ENCODE measurements around the gene CCDC61.

Gene CCDC61

DNA sequence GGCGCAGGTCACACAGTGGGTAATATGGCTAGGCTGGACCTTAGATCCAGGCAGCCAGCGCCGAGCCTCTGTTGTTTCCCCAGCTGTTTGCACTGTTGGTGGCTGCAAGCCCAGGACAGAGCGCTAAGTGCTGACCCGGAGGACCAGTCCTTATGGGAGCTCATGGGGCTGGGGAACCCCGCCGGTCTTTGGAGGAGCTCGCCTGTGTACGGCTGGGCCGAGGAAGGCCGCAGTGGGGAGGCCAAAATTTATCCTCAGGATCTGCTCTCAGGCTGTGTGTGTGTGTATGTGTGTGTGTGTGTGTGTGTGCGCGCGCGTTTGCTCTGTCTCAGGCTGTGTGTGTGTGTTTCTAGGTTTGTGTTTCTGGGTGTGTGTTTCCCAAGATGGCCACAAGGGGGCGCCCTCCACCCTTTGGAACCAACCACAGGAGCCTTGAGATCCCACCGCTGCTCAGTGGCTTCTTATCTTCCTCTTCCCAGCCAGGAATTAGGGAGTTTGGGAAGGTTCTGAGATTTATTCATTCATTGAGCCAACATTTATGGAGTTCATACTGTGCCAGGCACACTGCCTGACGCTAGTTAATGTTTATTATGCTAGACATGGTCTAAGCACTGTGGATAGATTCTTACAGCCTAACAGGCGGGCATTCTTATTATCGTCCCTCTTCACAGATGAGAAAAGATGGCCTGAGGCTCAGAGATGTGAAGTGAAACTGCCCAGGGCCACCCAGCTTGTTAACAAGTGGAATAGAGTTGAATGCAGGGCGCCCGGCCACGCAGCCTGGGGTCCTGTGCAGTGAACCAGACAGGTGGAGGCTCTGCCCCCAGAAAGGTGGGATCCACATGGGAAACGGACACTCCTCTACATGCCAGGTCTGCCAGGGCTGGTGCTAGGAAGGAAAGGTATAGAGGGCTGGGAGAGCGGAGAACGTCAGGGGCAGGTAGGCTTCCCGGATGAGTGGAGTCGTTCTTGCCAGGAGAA is 14.6 kb downstream of the CCDC61 start:
- Histone ChIP-seq H3K9ac (ENCODE audit: low read length) (no peak overlapping the region), H3K27me3 (ENCODE audit: insufficient read depth, low read length) (no peaks in the 10 kb centered on the region), H2AFZ (ENCODE audit: low read length) (no peak overlapping the region), H3K4me1 (ENCODE audit: insufficient read depth, low read length, severe bottlenecking) (peaks cover 10% of the 10 kb centered on the region), H3K4me3 (ENCODE audit: low read depth, low read length, poor library complexity, severe bottlenecking) (no peak overlapping the region), H3K36me3 (ENCODE audit: insufficient read depth, low read length) (peaks cover 4% of the 10 kb centered on the region; the same call in 1 of the 2 replicates), H3K79me2 (ENCODE audit: insufficient read depth, low read length) (no peaks in the 10 kb centered on the region), H3K9me3 (ENCODE audit: low read length) (no peaks in the 10 kb centered on the region), H4K20me1 (ENCODE audit: insufficient read depth, low read length) (no peaks in the 10 kb centered on the region), H3K27ac (ENCODE audit: low read depth, low read length, poor library complexity, severe bottlenecking) (no peak overlapping the region), H3K9me2 (ENCODE audit: low read depth, low read length) (no peaks in the 10 kb centered on the region), H3K4me2 (ENCODE audit: low read length) (no peak overlapping the region), H3F3A (ENCODE audit: insufficient read depth, low read length) (0 out of 2 replicates have a peak, but pooled peaks cover 4% of the 10 kb centered on the region)
- TF ChIP-seq, protein P1, sequence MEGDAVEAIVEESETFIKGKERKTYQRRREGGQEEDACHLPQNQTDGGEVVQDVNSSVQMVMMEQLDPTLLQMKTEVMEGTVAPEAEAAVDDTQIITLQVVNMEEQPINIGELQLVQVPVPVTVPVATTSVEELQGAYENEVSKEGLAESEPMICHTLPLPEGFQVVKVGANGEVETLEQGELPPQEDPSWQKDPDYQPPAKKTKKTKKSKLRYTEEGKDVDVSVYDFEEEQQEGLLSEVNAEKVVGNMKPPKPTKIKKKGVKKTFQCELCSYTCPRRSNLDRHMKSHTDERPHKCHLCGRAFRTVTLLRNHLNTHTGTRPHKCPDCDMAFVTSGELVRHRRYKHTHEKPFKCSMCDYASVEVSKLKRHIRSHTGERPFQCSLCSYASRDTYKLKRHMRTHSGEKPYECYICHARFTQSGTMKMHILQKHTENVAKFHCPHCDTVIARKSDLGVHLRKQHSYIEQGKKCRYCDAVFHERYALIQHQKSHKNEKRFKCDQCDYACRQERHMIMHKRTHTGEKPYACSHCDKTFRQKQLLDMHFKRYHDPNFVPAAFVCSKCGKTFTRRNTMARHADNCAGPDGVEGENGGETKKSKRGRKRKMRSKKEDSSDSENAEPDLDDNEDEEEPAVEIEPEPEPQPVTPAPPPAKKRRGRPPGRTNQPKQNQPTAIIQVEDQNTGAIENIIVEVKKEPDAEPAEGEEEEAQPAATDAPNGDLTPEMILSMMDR (IDR thresholded peaks at IDR 0.05; ENCODE audit: low read length), result peak; percentile 82
- no peak for TF ChIP-seq EZH2 (IDR thresholded peaks at IDR 0.05; ENCODE audit: borderline replicate concordance, low read length)

DNA sequence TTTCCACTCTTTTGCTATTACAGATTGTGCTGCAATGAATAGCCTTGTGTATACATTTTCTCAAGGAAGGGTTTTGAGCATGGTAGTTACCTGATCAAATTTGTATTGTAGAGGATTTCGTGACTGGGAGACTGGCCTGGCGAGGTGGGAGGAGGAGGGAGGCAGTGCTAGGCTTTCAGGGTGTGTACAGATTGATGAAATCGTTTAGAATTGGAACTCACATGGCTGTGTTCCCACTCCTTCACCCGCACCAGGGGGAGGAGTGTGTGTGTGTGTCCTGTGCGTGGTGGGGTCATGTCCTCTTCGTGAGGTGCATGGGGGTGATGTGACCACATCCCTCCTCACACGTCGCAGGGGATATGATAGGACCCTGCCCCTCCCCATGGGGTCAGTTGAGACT is 19.3 kb downstream of the CCDC61 start:
- Histone ChIP-seq H3K27ac (ENCODE audit: low read depth, low read length, poor library complexity, severe bottlenecking) (no peak overlapping the region), H3K4me2 (ENCODE audit: low read length) (no peak overlapping the region), H3K27me3 (ENCODE audit: insufficient read depth, low read length) (no peaks in the 10 kb centered on the region), H3K9me2 (ENCODE audit: low read depth, low read length) (no peaks in the 10 kb centered on the region), H4K20me1 (ENCODE audit: insufficient read depth, low read length) (no peaks in the 10 kb centered on the region), H2AFZ (ENCODE audit: low read length) (no peak overlapping the region), H3K9ac (ENCODE audit: low read length) (no peak overlapping the region), H3K36me3 (ENCODE audit: insufficient read depth, low read length) (peaks cover 8% of the 10 kb centered on the region; the same call in 1 of the 2 replicates), H3F3A (ENCODE audit: insufficient read depth, low read length) (0 out of 2 replicates have a peak, but pooled peaks cover 4% of the 10 kb centered on the region), H3K9me3 (ENCODE audit: low read length) (no peaks in the 10 kb centered on the region), H3K4me3 (ENCODE audit: low read depth, low read length, poor library complexity, severe bottlenecking) (no peak overlapping the region), H3K79me2 (ENCODE audit: insufficient read depth, low read length) (no peaks in the 10 kb centered on the region), H3K4me1 (ENCODE audit: insufficient read depth, low read length, severe bottlenecking) (peaks cover 16% of the 10 kb centered on the region)
- TF ChIP-seq EZH2 (IDR thresholded peaks at IDR 0.05; ENCODE audit: borderline replicate concordance, low read length), result no peak
- TF ChIP-seq, protein P1 (IDR thresholded peaks at IDR 0.05; ENCODE audit: low read length), result no peak

DNA sequence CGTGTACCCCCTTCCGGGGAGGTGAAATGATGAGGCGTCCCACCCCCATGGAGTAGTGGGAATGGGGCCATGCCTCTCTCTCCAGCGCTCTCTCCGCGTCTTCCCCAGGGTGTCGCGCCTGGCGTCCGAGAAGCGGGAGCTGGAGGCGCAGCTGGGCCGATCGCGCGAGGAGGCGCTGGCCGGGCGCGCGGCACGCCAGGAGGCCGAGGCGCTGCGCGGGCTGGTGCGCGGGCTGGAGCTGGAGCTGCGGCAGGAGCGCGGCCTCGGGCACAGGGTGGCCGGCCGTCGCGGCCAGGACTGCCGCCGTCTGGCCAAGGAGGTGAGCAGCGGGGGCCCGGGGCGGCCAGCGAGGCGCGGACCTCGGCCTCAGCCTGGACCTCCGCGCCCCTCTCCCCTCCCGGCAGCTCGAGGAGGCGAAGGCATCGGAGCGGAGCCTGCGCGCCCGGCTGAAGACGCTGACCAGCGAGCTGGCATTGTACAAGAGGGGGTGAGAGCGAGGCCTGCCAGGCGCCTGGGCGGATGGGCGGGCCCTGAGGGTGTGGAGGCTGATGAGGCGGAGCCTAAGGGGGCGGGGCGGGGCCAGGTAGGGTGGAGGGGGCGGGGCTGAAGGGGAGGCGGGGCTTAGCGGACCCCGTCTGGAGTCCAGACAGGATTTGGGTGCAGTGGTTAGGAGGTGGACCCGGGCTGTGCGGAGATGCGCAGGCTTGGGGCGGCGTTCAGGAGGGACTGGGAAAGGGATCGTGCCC is 19.8 kb downstream of the CCDC61 start:
- Histone ChIP-seq H3F3A (ENCODE audit: insufficient read depth, low read length) (0 out of 2 replicates have a peak, but pooled peaks cover 4% of the 10 kb centered on the region), H3K9me3 (ENCODE audit: low read length) (no peaks in the 10 kb centered on the region), H4K20me1 (ENCODE audit: insufficient read depth, low read length) (no peaks in the 10 kb centered on the region), H3K4me3 (ENCODE audit: low read depth, low read length, poor library complexity, severe bottlenecking) (no peak overlapping the region), H3K27ac (ENCODE audit: low read depth, low read length, poor library complexity, severe bottlenecking) (no peak overlapping the region), H3K79me2 (ENCODE audit: insufficient read depth, low read length) (no peaks in the 10 kb centered on the region), H2AFZ (ENCODE audit: low read length) (no peak overlapping the region), H3K9me2 (ENCODE audit: low read depth, low read length) (no peaks in the 10 kb centered on the region), H3K27me3 (ENCODE audit: insufficient read depth, low read length) (no peaks in the 10 kb centered on the region), H3K4me2 (ENCODE audit: low read length) (no peak overlapping the region), H3K36me3 (ENCODE audit: insufficient read depth, low read length) (peaks cover 8% of the 10 kb centered on the region; the same call in 1 of the 2 replicates), H3K4me1 (ENCODE audit: insufficient read depth, low read length, severe bottlenecking) (peaks cover 16% of the 10 kb centered on the region), H3K9ac (ENCODE audit: low read length) (no peak overlapping the region)
- TF ChIP-seq EZH2 (IDR thresholded peaks at IDR 0.05; ENCODE audit: borderline replicate concordance, low read length), result no peak
- TF ChIP-seq, protein P1 (IDR thresholded peaks at IDR 0.05; ENCODE audit: low read length), result no peak
